GM21576 (cell line): Measurements from ENCODE around the gene HDAC4.

Source experiments
- ATAC-seq: cut with Tn5 transposase; IDR thresholded peaks from one replicate; pipeline ENCODE4 v1.9.1; 2021; ENCODE audit warnings: mild to moderate bottlenecking, moderate library complexity; ENCODE audit not compliant: unreplicated experiment

Gene HDAC4

GRCh38 chr2:239133945-239134570, 266.8 kb downstream of the HDAC4 start:
- no peak for ATAC-seq

GRCh38 chr2:239132786-239133185, 268.0 kb downstream of the HDAC4 start:
- no peak for ATAC-seq

GRCh38 chr2:239132156-239132709, 268.6 kb downstream of the HDAC4 start:
- no peak for ATAC-seq

GRCh38 chr2:239131521-239131920, 269.3 kb downstream of the HDAC4 start:
- ATAC-seq, result no peak

GRCh38 chr2:239130786-239131325, 270.0 kb downstream of the HDAC4 start:
- no peak for ATAC-seq

GRCh38 chr2:239130041-239130440, 270.8 kb downstream of the HDAC4 start:
- no peak for ATAC-seq

GRCh38 chr2:239129147-239129920, 271.5 kb downstream of the HDAC4 start:
- no peak for ATAC-seq

- ATAC-seq, result no peak
Observed at GRCh38 chr2:239128706-239129105, 272.1 kb downstream of the HDAC4 start.

- ATAC-seq, result no peak
Observed at GRCh38 chr2:239127513-239127912, 273.3 kb downstream of the HDAC4 start.

GRCh38 chr2:239125726-239126675, 274.8 kb downstream of the HDAC4 start:
- no peak for ATAC-seq

- ATAC-seq, result no peak
Observed at GRCh38 chr2:239124152-239124899, 276.5 kb downstream of the HDAC4 start.

GRCh38 chr2:239122421-239123110, 278.3 kb downstream of the HDAC4 start:
- no peak for ATAC-seq

- ATAC-seq, result no peak
Observed at GRCh38 chr2:239121600-239122012, 279.2 kb downstream of the HDAC4 start.

GRCh38 chr2:239120664-239121063, 280.2 kb downstream of the HDAC4 start:
- ATAC-seq, result no peak

GRCh38 chr2:239119346-239120126, 281.3 kb downstream of the HDAC4 start:
- no peak for ATAC-seq

GRCh38 chr2:239118675-239119211, 282.1 kb downstream of the HDAC4 start:
- ATAC-seq, result no peak

- ATAC-seq, result no peak
Observed at GRCh38 chr2:239118264-239118663, 282.6 kb downstream of the HDAC4 start.

- ATAC-seq, result no peak
Observed at GRCh38 chr2:239117831-239118230, 283.0 kb downstream of the HDAC4 start.
